DND-41 (cell line): ENCODE measurements around the gene KSR2.

Source experiments
- CTCF ChIP-seq: IDR thresholded peaks from 2 replicates; pipeline ENCODE4 v1.5.1; 2012; ENCODE audit warnings: borderline replicate concordance, low read length, moderate library complexity, mild to moderate bottlenecking; ENCODE audit not compliant: poor library complexity, severe bottlenecking; ENCODE audit errors: extremely low read depth
- EZH2 ChIP-seq: IDR thresholded peaks from 3 replicates; pipeline ENCODE4 v1.6.1; 2012; ENCODE audit warnings: borderline replicate concordance, low read depth, mild to moderate bottlenecking, moderate library complexity, low read length, inconsistent platforms; ENCODE audit not compliant: severe bottlenecking

DNA sequence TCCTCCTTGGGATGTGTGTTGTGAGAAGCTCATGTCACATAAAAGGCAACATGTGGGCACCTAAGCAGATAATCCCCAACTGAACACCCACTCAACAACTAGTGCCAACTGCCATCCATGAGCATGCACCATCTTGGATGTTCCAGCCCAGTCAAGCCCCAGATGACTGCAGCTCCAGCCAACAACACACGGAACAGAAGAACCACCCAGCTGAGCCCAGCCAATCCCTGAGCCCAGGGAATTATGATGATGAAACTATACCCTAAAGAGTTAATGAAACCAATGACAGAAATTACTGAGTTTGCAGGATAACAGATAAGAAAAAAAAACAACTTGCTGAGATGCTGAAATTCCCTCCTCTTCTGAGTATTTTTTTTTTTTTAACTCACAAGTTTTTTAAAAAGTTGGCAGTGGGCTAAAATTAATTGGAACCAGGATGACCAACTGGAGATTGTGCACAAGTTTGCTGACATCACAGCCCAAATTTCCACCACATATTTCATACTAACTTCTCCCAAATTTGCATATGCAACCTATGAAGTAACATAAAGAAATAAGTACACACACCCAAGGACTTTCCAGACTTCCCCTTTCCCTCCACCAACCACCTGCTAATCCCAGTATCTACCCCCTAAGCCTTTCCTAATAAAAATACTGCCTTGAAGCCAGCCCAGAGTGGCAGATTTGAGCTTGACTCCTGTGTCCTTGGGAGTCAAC, 124.5 kb downstream of the KSR2 start:
- no peak for TF ChIP-seq CTCF
- TF ChIP-seq EZH2: no peak
